Esophagus muscularis mucosa (tissue), 4 donors: ENCODE data around the gene MGAT4C. TPM values are rescaled to one million over a fixed set of nuclear protein-coding genes. Genes with fewer than 3 reads are reported as not detected.

ENCODE experiments used
- DNase-seq: peaks from one replicate; pipeline ENCODE4 v3.0.0-alpha.2; 2017; ENCODE audit errors: extremely low spot score
- H3K27ac ChIP-seq, 4 donors: fragments of 200-600 bp; sonication (generic); replicated peaks in 1 of 4; 1 replicate in 3 of 4; 2 replicates in 1 of 4; pipeline ENCODE4 v1.5.1; 2016 to 2019; ENCODE audit warnings: mild to moderate bottlenecking in 1 of 4
- H3K27me3 ChIP-seq, 4 donors: fragments of 200-600 bp; sonication (generic); one replicate each; pipeline versions ENCODE4 v1.5.1 to v1.6.0; 2016 to 2019
- H3K36me3 ChIP-seq, 4 donors: fragments of 200-600 bp; sonication (generic); one replicate each; pipeline ENCODE4 v1.5.1; 2016 to 2019
- H3K4me1 ChIP-seq, 4 donors: fragments of 200-600 bp; sonication (generic); one replicate each; pipeline ENCODE4 v1.5.1; 2016 to 2019
- H3K4me3 ChIP-seq, 4 donors: fragments of 200-600 bp; sonication (generic); 1 replicate in 2 of 4; 2 replicates in 2 of 4; pipeline ENCODE4 v1.5.1; 2016 to 2019; ENCODE audit warnings: mild to moderate bottlenecking in 4 of 4, moderate library complexity in 1 of 4
- H3K9me3 ChIP-seq, 4 donors: fragments of 200-600 bp; sonication (generic); 1 replicate in 3 of 4; 2 replicates in 1 of 4; pipeline ENCODE4 v1.5.1; 2016 to 2019
- CTCF ChIP-seq, 3 experiments: fragments of 200-600 bp in 2 of 3; fragments of 450-650 bp in 1 of 3; sonication (generic) in 2 of 3; IDR thresholded peaks; one replicate each; pipeline ENCODE4 v1.5.1; 2017 to 2019; ENCODE audit warnings: antibody characterized with exemption in 3 of 3, mild to moderate bottlenecking in 2 of 3, moderate library complexity in 1 of 3
- EP300 ChIP-seq: sonication (generic); formaldehyde crosslinking; IDR thresholded peaks from one replicate; pipeline ENCODE4 v1.6.1; 2017; ENCODE audit warnings: antibody characterized with exemption
- POLR2A ChIP-seq: fragments of 450-650 bp; IDR thresholded peaks from one replicate; pipeline ENCODE4 v1.6.1; 2017; ENCODE audit warnings: antibody characterized with exemption, moderate library complexity, mild to moderate bottlenecking, low read depth
- POLR2AphosphoS5 ChIP-seq, 2 donors: sonication (generic); formaldehyde crosslinking; IDR thresholded peaks; one replicate each; pipeline ENCODE4 v1.6.1; 2017; ENCODE audit warnings: antibody characterized with exemption in 2 of 2
- WGBS: methylation state at CpG from one replicate; pipeline ENCODE4 v1.1.5; 2018; 5-methylcytosine and 5-hydroxymethylcytosine counted together
- intact Hi-C: fragments of 100-400 bp; cut with DNase I; formaldehyde crosslinking; loops from one replicate; pipeline ENCODE4 v1.15.1; 2023
- total RNA-seq, 4 donors: library from RNA; depleted of rRNA; stranded (reverse); fragments of >200 nt; gene quantifications; one replicate each; pipeline versions ENCODE4 v1.1.0 to v1.2.1, GENCODE V29; 2016

MGAT4C gene
- total RNA-seq, 4 donors from 2014 or later, result 0.19 to 2.5 (median 0.38) TPM

- Histone ChIP-seq H3K4me3 (no peak overlapping the region), H3K4me1 (no peaks in the 10 kb centered on the region), H3K36me3 (no peaks in the 10 kb centered on the region), H3K9me3 (peaks cover 0 to 11% (median 2%) of the 10 kb centered on the region in 4 donors), H3K27ac (no peak overlapping the region), H3K27me3 (no peaks in the 10 kb centered on the region)
- intact Hi-C loops, result no loop called here
- 93% methylated on average over 2 of the region's 2 CpGs for WGBS
- no peak for DNase-seq
- TF ChIP-seq CTCF (IDR thresholded peaks at IDR 0.05) (no peak), POLR2A (no peak), POLR2AphosphoS5 (IDR thresholded peaks at IDR 0.05) (no peak), EP300 (no peak)
Measured at GRCh38 chr12:85998074-85998473, 258.1 kb downstream of the MGAT4C start.

DNA sequence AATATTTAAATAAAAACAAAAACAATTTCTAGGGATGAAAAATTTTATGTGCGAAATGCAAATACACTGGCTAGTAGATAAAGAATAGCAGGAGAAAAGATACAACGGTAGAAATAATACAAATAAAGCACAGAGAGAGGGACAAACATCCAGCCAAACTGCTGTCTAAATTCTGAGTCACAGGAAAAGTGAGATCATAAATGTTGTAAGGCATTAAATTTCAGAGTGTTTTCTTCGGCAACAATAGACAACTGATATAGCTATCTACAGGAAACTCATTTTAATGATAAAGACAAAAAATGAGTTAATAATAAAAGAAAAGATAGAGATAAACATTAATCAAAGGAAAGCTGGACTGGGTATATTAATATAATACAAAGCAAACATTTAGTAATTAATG, 259.9 kb downstream of the MGAT4C start:
- Histone ChIP-seq H3K9me3 (peaks cover 0 to 20% (median 11%) of the 10 kb centered on the region in 4 donors), H3K4me1 (no peaks in the 10 kb centered on the region), H3K4me3 (no peak overlapping the region), H3K27ac (no peak overlapping the region), H3K27me3 (no peaks in the 10 kb centered on the region), H3K36me3 (no peaks in the 10 kb centered on the region)
- 77% methylated on average over 3 of the region's 3 CpGs for WGBS
- DNase-seq, result no peak
- intact Hi-C loops, result no loop called here
- TF ChIP-seq EP300, result no peak
- no peak for TF ChIP-seq POLR2AphosphoS5 (IDR thresholded peaks at IDR 0.05)
- TF ChIP-seq POLR2A, result no peak
- TF ChIP-seq CTCF (IDR thresholded peaks at IDR 0.05), result no peak

GRCh38 chr12:85993746-85994145, 262.4 kb downstream of the MGAT4C start:
- no peak for DNase-seq
- H3K4me3 ChIP-seq, result no peak overlapping the region
- intact Hi-C loops, result no loop called here
- H3K27me3 ChIP-seq, result no peaks in the 10 kb centered on the region
- peaks cover 0 to 26% (median 15%) of the 10 kb centered on the region in 4 donors for H3K9me3 ChIP-seq
- H3K36me3 ChIP-seq, result no peaks in the 10 kb centered on the region
- no peak overlapping the region for H3K27ac ChIP-seq
- WGBS, result 89% methylated on average over 4 of the region's 4 CpGs
- TF ChIP-seq POLR2AphosphoS5 (IDR thresholded peaks at IDR 0.05) (no peak), POLR2A (no peak), CTCF (IDR thresholded peaks at IDR 0.05) (no peak), EP300 (no peak)
- no peaks in the 10 kb centered on the region for H3K4me1 ChIP-seq

GRCh38 chr12:85985996-85986395, 270.2 kb downstream of the MGAT4C start:
- TF ChIP-seq EP300, result no peak
- TF ChIP-seq POLR2AphosphoS5 (IDR thresholded peaks at IDR 0.05), result no peak
- TF ChIP-seq POLR2A, result no peak
- no peak for TF ChIP-seq CTCF (IDR thresholded peaks at IDR 0.05)
- Histone ChIP-seq H3K4me3 (no peak overlapping the region), H3K9me3 (peaks cover 0 to 3% (median 1%) of the 10 kb centered on the region in 4 donors), H3K4me1 (no peaks in the 10 kb centered on the region), H3K27me3 (no peaks in the 10 kb centered on the region), H3K27ac (no peak overlapping the region), H3K36me3 (no peaks in the 10 kb centered on the region)
- no peak for DNase-seq
- intact Hi-C loops, result no loop called here

DNA sequence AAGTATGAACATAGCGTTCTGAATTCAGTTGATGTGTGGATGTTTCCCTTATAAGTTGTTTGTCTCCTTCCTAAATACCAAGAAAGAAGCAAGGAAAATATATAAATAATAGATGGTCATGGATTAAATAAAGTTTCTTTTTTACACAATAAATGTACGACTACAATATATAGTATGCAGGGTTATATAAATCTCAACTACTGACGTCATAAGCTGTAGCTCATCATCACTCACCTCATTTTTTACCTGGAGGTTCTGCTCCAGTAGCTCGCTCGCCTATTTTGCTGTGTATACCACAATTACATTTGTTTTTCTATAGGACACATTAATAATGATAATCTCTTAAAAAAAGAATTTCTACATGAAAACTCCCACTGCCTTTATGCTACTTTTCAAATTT, 272.6 kb downstream of the MGAT4C start:
- 69% methylated on average over 5 of the region's 5 CpGs for WGBS
- intact Hi-C loops, result no loop called here
- Histone ChIP-seq H3K4me3 (no peak overlapping the region), H3K36me3 (no peaks in the 10 kb centered on the region), H3K9me3 (no peaks in the 10 kb centered on the region), H3K4me1 (no peaks in the 10 kb centered on the region), H3K27me3 (no peaks in the 10 kb centered on the region), H3K27ac (no peak overlapping the region)
- TF ChIP-seq EP300 (no peak), POLR2AphosphoS5 (IDR thresholded peaks at IDR 0.05) (no peak), POLR2A (no peak), CTCF (IDR thresholded peaks at IDR 0.05) (no peak)
- DNase-seq, result no peak
